ENCODE measurements around the gene C6orf141.
A peak's percentile ranks its signal among the peaks of the same experiment; 100 is the strongest.

The C6orf141 gene

GRCh38 chr6:49550492-49551077, at the start of gene C6orf141:
TSS of gene C6orf141 (plus strand) at chr6:49550668. CDS start at chr6:49550793, 125 bp downstream.
- DNase-seq, result peak; percentile 29

- no peak for DNase-seq
Observed at GRCh38 chr6:49504666-49505065, 45.8 kb upstream of the C6orf141 start.

GRCh38 chr6:49506569-49507111, 43.8 kb upstream of the C6orf141 start:
- DNase-seq, result no peak

- DNase-seq, result no peak
Observed at GRCh38 chr6:49509342-49509741, 41.1 kb upstream of the C6orf141 start.

GRCh38 chr6:49513153-49513989, 37.1 kb upstream of the C6orf141 start:
- no peak for DNase-seq

- DNase-seq, result no peak
Observed at GRCh38 chr6:49514571-49515484, 35.6 kb upstream of the C6orf141 start.

- DNase-seq, result no peak
Observed at GRCh38 chr6:49515485-49516146, 34.9 kb upstream of the C6orf141 start.

GRCh38 chr6:49516147-49516505, 34.3 kb upstream of the C6orf141 start:
- no peak for DNase-seq

- DNase-seq, result no peak
Observed at GRCh38 chr6:49517919-49518318, 32.5 kb upstream of the C6orf141 start.

- DNase-seq, result no peak
Observed at GRCh38 chr6:49519660-49520059, 30.8 kb upstream of the C6orf141 start.

- DNase-seq, result no peak
Observed at GRCh38 chr6:49522710-49523593, 27.5 kb upstream of the C6orf141 start.

- no peak for DNase-seq
Observed at GRCh38 chr6:49523901-49524300, 26.6 kb upstream of the C6orf141 start.

GRCh38 chr6:49524541-49524940, 25.9 kb upstream of the C6orf141 start:
- no peak for DNase-seq

- no peak for DNase-seq
Observed at GRCh38 chr6:49526598-49526997, 23.9 kb upstream of the C6orf141 start.

GRCh38 chr6:49527320-49527719, 23.1 kb upstream of the C6orf141 start:
- DNase-seq, result no peak

- no peak for DNase-seq
Observed at GRCh38 chr6:49528571-49528970, 21.9 kb upstream of the C6orf141 start.

- no peak for DNase-seq
Observed at GRCh38 chr6:49530141-49530776, 20.2 kb upstream of the C6orf141 start.

GRCh38 chr6:49531774-49532569, 18.5 kb upstream of the C6orf141 start:
- no peak for DNase-seq

GRCh38 chr6:49535795-49536194, 14.7 kb upstream of the C6orf141 start:
- DNase-seq, result no peak

GRCh38 chr6:49539102-49539501, 11.4 kb upstream of the C6orf141 start:
- DNase-seq, result no peak

Measured in stimulated activated CD4-positive, alpha-beta T cell treated with anti-CD3 and anti-CD28 coated beads, Interleukin-4, amount 100 ng/mL, for 1 hour (primary cell).